HCT116 (cell line): ENCODE data around the gene TRPV4. TPM values are rescaled to one million over a fixed set of nuclear protein-coding genes. Genes with fewer than 3 reads are reported as not detected.

Source experiments
- CBX3 ChIP-seq: IDR thresholded peaks from 2 replicates; pipeline ENCODE4 v1.6.1; 2012; ENCODE audit warnings: low read depth
- CEBPB ChIP-seq: IDR thresholded peaks from 2 replicates; pipeline ENCODE4 v1.6.1; 2012; ENCODE audit warnings: low read depth
- EGR1 ChIP-seq: IDR thresholded peaks from 2 replicates; pipeline ENCODE4 v1.6.1; 2012; ENCODE audit warnings: low read depth
- EZH2 ChIP-seq: fragments of 200-600 bp; sonication (generic); IDR thresholded peaks from 2 replicates; pipeline ENCODE4 v1.6.1; 2017; ENCODE audit warnings: antibody characterized with exemption, mixed run types
- JUND ChIP-seq: IDR thresholded peaks from 2 replicates; pipeline ENCODE4 v1.6.1; 2012
- POLR2A ChIP-seq: IDR thresholded peaks from 2 replicates; pipeline ENCODE4 v1.7.0; 2011; ENCODE audit warnings: borderline replicate concordance; ENCODE audit not compliant: insufficient read depth, insufficient read length; ENCODE audit errors: extremely low read depth
- SIN3A ChIP-seq: IDR thresholded peaks from 2 replicates; pipeline ENCODE4 v1.6.1; 2012; ENCODE audit warnings: low read depth
- ZFX ChIP-seq: fragments of 450-650 bp; IDR thresholded peaks from 2 replicates; pipeline ENCODE4 v1.6.1; 2017
- ZNF274 ChIP-seq: fragments of 200-500 bp; sonication (Bioruptor generic); IDR thresholded peaks from 2 replicates; pipeline ENCODE4 v1.6.1; 2014; ENCODE audit warnings: mild to moderate bottlenecking, low read depth, low read length, inconsistent platforms
- total RNA-seq: library from RNA; stranded (reverse); gene quantifications from one replicate; pipeline ENCODE4 v1.2.1, GENCODE V29; 2021; ENCODE audit not compliant: unreplicated experiment
- TF ChIP-seq, protein P1 (sequence below): IDR thresholded peaks from 2 replicates; pipeline ENCODE4 v1.6.1; 2011; ENCODE audit warnings: mild to moderate bottlenecking, low read length, moderate library complexity; ENCODE audit not compliant: insufficient replicate concordance; ENCODE audit errors: extremely low read depth
- TF ChIP-seq, protein P2 (sequence below): IDR thresholded peaks from 2 replicates; pipeline ENCODE4 v1.6.1; 2012
- TF ChIP-seq, protein P3 (sequence below), 3 experiments: fragments of 200-600 bp in 1 of 3; sonication (generic) in 1 of 3; IDR thresholded peaks in 2 of 3; conservative IDR thresholded peaks in 1 of 3; 2 replicates each; pipeline ENCODE4 v1.5.1; 2012 to 2017; ENCODE audit warnings: low read depth in 2 of 3, low read length in 2 of 3, antibody characterized with exemption in 1 of 3, borderline replicate concordance in 1 of 3, control low read depth in 1 of 3, mild to moderate bottlenecking in 1 of 3, mixed read lengths in 1 of 3, mixed run types in 1 of 3, moderate library complexity in 1 of 3; ENCODE audit not compliant: insufficient read depth in 1 of 3

TRPV4 gene
- total RNA-seq, 1 experiment from 2014 or later = 0.54 TPM

DNA sequence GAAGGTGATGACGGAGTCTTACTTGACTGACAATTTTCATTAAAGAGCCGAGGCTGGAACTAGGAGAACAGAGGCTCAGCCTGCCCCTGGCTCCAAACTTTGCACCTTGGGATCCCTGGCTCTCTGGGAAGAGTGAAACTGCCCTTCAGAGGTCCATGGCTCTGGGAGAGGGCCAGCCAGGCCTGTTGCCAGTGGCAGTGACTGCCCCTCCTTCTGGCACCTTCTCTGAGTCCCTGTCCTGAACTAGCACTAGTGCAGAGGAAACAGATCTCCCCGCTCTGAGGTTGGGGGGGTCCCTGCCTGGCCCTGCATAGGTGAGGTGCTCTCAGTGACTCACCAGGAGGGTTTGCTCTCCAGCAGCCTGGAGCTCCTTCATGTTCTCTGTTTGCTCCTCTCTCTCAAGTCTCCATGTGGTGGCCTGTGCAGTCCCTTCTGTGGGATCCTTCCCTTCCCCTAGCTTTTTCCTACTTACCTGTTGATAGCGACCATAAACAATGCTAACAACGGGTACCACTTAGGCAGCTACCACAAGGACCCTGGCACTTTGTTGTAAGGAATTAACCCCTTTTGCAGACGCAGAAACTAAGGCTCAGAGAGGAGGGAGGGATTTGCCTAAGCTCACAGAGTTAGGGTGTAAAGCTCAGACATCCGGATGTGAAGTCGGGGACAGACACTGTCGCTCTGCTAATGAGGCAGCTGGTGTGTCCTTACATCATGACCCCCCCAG lies 97.2 kb downstream of the TRPV4 start (continued):
- TF ChIP-seq, protein P1, sequence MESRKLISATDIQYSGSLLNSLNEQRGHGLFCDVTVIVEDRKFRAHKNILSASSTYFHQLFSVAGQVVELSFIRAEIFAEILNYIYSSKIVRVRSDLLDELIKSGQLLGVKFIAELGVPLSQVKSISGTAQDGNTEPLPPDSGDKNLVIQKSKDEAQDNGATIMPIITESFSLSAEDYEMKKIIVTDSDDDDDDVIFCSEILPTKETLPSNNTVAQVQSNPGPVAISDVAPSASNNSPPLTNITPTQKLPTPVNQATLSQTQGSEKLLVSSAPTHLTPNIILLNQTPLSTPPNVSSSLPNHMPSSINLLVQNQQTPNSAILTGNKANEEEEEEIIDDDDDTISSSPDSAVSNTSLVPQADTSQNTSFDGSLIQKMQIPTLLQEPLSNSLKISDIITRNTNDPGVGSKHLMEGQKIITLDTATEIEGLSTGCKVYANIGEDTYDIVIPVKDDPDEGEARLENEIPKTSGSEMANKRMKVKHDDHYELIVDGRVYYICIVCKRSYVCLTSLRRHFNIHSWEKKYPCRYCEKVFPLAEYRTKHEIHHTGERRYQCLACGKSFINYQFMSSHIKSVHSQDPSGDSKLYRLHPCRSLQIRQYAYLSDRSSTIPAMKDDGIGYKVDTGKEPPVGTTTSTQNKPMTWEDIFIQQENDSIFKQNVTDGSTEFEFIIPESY = no peak
- TF ChIP-seq, protein P2, sequence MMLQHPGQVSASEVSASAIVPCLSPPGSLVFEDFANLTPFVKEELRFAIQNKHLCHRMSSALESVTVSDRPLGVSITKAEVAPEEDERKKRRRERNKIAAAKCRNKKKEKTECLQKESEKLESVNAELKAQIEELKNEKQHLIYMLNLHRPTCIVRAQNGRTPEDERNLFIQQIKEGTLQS = no peak
- no peak for TF ChIP-seq EGR1
- no peak for TF ChIP-seq CBX3
- no peak for TF ChIP-seq ZFX
- no peak for TF ChIP-seq CEBPB
- no peak for TF ChIP-seq JUND
- no peak for TF ChIP-seq SIN3A
- no peak for TF ChIP-seq ZNF274
- TF ChIP-seq, protein P3, sequence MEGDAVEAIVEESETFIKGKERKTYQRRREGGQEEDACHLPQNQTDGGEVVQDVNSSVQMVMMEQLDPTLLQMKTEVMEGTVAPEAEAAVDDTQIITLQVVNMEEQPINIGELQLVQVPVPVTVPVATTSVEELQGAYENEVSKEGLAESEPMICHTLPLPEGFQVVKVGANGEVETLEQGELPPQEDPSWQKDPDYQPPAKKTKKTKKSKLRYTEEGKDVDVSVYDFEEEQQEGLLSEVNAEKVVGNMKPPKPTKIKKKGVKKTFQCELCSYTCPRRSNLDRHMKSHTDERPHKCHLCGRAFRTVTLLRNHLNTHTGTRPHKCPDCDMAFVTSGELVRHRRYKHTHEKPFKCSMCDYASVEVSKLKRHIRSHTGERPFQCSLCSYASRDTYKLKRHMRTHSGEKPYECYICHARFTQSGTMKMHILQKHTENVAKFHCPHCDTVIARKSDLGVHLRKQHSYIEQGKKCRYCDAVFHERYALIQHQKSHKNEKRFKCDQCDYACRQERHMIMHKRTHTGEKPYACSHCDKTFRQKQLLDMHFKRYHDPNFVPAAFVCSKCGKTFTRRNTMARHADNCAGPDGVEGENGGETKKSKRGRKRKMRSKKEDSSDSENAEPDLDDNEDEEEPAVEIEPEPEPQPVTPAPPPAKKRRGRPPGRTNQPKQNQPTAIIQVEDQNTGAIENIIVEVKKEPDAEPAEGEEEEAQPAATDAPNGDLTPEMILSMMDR (IDR thresholded peaks at IDR 0.05 in 2 of 3, conservative IDR thresholded peaks at IDR 0.05 in 1 of 3; ENCODE audit: borderline replicate concordance in 1 of 3, insufficient read depth in 1 of 3, low read depth in 2 of 3, low read length in 2 of 3) = no peak
- no peak for TF ChIP-seq POLR2A
- TF ChIP-seq EZH2 = no peak
- TF ChIP-seq, all 23 proteins: peak for 0
